Omental fat pad (tissue), 4 donors: Measurements from ENCODE around the gene KRT26. TPM values are rescaled to one million over a fixed set of nuclear protein-coding genes. Genes with fewer than 3 reads are reported as not detected.

ENCODE experiments used
- ATAC-seq: fragments of 150-250 bp; one replicate; pipeline ENCODE4 v1.9.1; 2016; ENCODE audit warnings: mild to moderate bottlenecking, moderate library complexity; ENCODE audit not compliant: low FRiP score
- DNase-seq: peaks from one replicate; pipeline ENCODE4 v3.0.0-alpha.2; 2019; ENCODE audit warnings: low spot score
- CTCF ChIP-seq, 3 donors: fragments of 450-650 bp; IDR thresholded peaks; one replicate each; pipeline ENCODE4 v1.5.1; 2016 to 2017; ENCODE audit warnings: antibody characterized with exemption in 3 of 3, mild to moderate bottlenecking in 3 of 3, moderate library complexity in 2 of 3
- total RNA-seq, 4 donors: library from RNA; depleted of rRNA; stranded (reverse); fragments of >200 nt; gene quantifications; one replicate each; pipeline ENCODE4 v1.1.0, GENCODE V29; 2016

Gene KRT26, protein sequence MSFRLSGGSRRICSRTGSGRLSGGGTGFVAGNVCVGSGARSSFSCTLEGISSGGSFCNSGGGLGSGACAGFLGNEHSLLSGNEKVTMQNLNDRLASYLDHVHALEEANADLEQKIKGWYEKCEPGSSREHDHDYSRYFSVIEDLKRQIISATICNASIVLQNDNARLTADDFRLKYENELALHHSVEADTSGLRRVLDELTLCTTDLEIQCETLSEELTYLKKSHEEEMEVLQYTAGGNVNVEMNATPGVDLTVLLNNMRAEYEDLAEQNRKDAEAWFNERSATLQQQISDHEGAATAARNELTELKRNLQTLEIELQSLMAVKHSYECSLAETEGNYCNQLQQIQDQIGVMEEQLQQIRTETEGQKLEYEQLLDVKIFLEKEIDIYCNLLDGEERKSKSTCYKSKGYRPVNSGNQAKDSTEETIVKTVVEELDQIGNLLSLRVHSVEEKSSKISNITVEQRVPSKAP
- not detected for total RNA-seq

GRCh38 chr17:40772101-40772500 is at the start of gene KRT26:
Gene KRT26 (minus strand): TSS chr17:40772201. CDS start chr17:40772113, 88 bp downstream.
- no peak for TF ChIP-seq CTCF (IDR thresholded peaks at IDR 0.05)
- no peak for DNase-seq

GRCh38 chr17:40821536-40821935 is 49.5 kb upstream of the KRT26 start:
- no peak for DNase-seq
- no peak for ATAC-seq
- TF ChIP-seq CTCF (IDR thresholded peaks at IDR 0.05), result no peak

More at GRCh38 chr17:40772101-40772500, at the start of gene KRT26:
- ATAC-seq, result no peak

DNA sequence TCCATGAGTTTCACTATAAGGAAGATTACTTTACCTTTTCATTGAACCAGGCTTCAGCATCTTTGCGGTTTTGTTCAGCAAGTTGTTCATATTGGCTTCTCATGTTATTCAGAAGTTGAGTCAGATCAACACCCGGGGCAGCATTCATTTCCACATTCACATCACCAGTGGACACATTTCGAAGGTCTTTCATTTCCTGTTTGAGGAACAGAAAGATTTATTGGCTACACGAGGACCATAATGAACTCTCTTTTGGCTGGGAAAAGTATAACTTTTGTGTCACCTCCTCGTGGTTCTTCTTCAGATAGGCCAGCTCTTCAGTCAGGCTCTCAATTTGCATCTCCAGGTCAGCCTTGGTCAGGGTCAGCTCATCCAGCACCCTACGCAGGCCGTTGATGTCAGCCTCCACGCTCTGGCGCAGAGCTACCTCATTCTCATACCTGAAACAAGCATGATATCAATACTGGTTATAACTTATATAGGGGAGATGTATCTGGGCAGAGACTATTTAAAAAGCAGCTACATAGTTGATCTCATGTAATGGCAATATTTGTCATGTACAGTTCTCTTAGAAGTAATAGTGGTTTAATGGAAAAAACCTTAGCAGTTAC is 48.3 kb upstream of the KRT26 start:
- ATAC-seq, result no peak

DNA sequence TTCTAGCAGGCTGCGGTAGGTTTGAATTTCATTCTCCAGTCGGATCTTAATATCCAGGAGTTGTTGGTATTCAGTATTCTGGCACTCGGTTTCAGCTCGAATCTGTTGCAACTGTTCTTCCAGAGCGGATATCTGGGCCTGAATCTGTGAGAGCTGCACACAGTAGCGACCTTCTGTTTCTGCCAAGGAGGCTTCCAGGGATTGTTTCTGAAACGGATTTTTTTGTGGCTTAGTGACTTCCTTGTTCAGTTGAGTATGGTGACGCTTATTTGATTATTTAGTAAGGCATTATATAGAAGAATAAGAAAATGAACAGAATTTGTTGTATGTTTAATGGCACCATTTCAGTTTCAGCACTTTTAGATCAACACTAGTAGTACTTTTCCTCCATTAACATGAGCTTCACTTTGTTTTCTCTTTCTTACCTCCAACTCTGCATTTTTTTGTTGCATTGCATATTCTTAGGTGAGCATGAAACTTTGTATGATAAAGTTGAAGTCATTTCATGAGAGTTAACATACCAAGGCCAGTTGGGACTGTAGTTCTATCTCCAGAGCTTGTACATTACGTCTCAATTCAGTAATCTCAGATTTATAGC is 47.6 kb upstream of the KRT26 start:
- DNase-seq (no peak), ATAC-seq (no peak)
- TF ChIP-seq CTCF (IDR thresholded peaks at IDR 0.05), result no peak

More for the DNA sequence above, 48.3 kb upstream of the KRT26 start:
- TF ChIP-seq CTCF (IDR thresholded peaks at IDR 0.05), result no peak
- no peak for DNase-seq

DNA sequence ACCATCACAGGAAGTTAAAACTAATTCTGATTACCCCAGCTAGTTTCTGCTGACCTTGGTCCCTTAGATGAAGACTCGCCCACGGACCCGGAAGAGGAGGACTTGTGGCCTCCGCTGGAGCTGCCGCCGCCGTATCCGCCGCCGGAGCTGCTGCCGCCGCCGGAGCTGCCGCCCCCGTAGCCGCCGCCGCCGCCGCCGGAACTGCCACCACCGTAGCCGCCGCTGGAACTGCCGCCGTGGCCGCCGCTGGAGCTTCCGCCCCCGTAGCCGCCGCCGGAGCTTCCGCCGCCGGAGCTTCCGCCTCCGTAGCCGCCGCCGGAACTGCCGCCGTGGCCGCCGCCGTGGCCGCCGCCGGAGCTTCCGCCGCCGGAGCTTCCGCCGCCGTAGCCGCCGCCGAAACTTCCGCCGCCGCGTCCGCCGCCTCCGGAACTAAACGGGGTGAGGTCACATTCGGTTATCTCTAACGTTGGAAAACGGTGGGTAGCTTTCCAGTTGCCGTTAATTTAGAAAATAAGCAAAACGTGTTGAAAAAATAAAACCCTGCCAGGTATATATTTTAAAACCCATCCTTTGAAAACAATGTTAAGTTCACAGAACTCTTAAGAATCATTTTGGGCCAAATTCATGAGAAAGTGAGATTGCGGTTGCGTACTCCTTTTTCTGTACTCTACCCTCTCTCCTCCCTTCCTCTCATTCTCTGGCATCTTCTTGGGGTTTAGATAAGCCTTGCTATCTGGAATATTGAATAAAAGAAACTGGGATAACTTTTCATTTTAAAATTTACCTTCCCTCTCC is 46.9 kb upstream of the KRT26 start:
- TF ChIP-seq CTCF (IDR thresholded peaks at IDR 0.05), result no peak
- ATAC-seq (peak; percentile 95), DNase-seq (peak; percentile 32)

- ATAC-seq, result no peak
- TF ChIP-seq CTCF (IDR thresholded peaks at IDR 0.05), result no peak
- DNase-seq, result no peak
Observed at GRCh38 chr17:40818343-40818732, 46.3 kb upstream of the KRT26 start.
